ENCODE measurements around the gene FHL3.

- TF ChIP-seq KAT7 (CRISPR knock-in tag; IDR thresholded peaks at IDR 0.05; ENCODE audit: borderline replicate concordance) (no peak), HOMEZ (CRISPR knock-in tag; IDR thresholded peaks at IDR 0.05) (no peak), SREBF1 (IDR thresholded peaks at IDR 0.05; ENCODE audit: borderline replicate concordance, low read depth, low read length) (no peak), HMG20A (CRISPR knock-in tag; conservative IDR thresholded peaks at IDR 0.05) (no peak), ZNF77 (CRISPR knock-in tag; IDR thresholded peaks at IDR 0.05) (no peak), YY1 (IDR thresholded peaks at IDR 0.05; ENCODE audit: borderline replicate concordance in 1 of 3, control insufficient read depth in 1 of 3, extremely low read depth in 1 of 3, insufficient read depth in 3 of 3, insufficient read length in 1 of 3, insufficient replicate concordance in 2 of 3, low read depth in 1 of 3, low read length in 2 of 3) (no peak), BACH1 (tag; IDR thresholded peaks at IDR 0.05) (peak; percentile 1; the same call in 1 of the 2 replicates), MEF2D (tag; conservative IDR thresholded peaks at IDR 0.05; ENCODE audit: low read depth) (no peak), DDX20 (tag; IDR thresholded peaks at IDR 0.05; ENCODE audit: low read depth) (no peak), TEAD1 (CRISPR knock-in tag; IDR thresholded peaks at IDR 0.05) (no peak), RNF2 (IDR thresholded peaks at IDR 0.05) (no peak), RFX5 (IDR thresholded peaks at IDR 0.05; ENCODE audit: low read depth, low read length) (no peak), POLR2AphosphoS2 (IDR thresholded peaks at IDR 0.05; ENCODE audit: low read length) (no peak)
- TF ChIP-seq, protein P1, sequence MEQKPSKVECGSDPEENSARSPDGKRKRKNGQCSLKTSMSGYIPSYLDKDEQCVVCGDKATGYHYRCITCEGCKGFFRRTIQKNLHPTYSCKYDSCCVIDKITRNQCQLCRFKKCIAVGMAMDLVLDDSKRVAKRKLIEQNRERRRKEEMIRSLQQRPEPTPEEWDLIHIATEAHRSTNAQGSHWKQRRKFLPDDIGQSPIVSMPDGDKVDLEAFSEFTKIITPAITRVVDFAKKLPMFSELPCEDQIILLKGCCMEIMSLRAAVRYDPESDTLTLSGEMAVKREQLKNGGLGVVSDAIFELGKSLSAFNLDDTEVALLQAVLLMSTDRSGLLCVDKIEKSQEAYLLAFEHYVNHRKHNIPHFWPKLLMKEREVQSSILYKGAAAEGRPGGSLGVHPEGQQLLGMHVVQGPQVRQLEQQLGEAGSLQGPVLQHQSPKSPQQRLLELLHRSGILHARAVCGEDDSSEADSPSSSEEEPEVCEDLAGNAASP (IDR thresholded peaks at IDR 0.05): no peak
Observed at GRCh38 chr1:38009841-38010180, 4.5 kb upstream of the FHL3 start.
